ENCODE data around the gene PRAMEF6. TPM values are rescaled to one million over a fixed set of nuclear protein-coding genes. Genes with fewer than 3 reads are reported as not detected.
"Not testable (repeated sequence)": the region's sequence is repeated elsewhere in the genome, so short reads cannot be mapped to it uniquely, and the experiment has no call there.

The PRAMEF6 gene
- total RNA-seq (not detected), polyA plus RNA-seq (not detected)
- long read RNA-seq, donor 1, result 0 reads
- long read RNA-seq, donor 2, result 0 reads

GRCh38 chr1:12947480-12947879 is at the start of gene PRAMEF6:
Gene PRAMEF6 (minus strand): TSS chr1:12947580. CDS start chr1:12942518, 5,062 bp downstream.
- ATAC-seq, result not testable (repeated sequence)

GRCh38 chr1:12924368-12924767 is 23.0 kb downstream of the PRAMEF6 start:
- ATAC-seq; H3K4me1 ChIP-seq; intact Hi-C loops (cut with DNase I); DNase-seq; H3K27me3 ChIP-seq (ENCODE audit: insufficient read depth in 3 of 3, low read length in 2 of 3); H3K9me3 ChIP-seq; H3K27ac ChIP-seq; H3K4me3 ChIP-seq; H3K36me3 ChIP-seq (ENCODE audit: insufficient read depth in 1 of 2, low read depth in 1 of 2): not testable (repeated sequence)
- WGBS, 3 donors, result 10 to 37% (median 33%) methylated on average over 1 to 3 of the region's 5 CpGs

More at GRCh38 chr1:12947480-12947879, at the start of gene PRAMEF6:
- H3K27ac ChIP-seq; intact Hi-C loops (cut with DNase I); H3K4me1 ChIP-seq; H3K4me3 ChIP-seq; DNase-seq; H3K36me3 ChIP-seq (ENCODE audit: insufficient read depth in 1 of 2, low read depth in 1 of 2); H3K27me3 ChIP-seq (ENCODE audit: insufficient read depth in 3 of 3, low read length in 2 of 3); H3K9me3 ChIP-seq: not testable (repeated sequence)
- whole genome bisulfite sequencing, 3 donors, result 79 to 92% (median 88%) methylated on average over 2 of the region's 4 CpGs

- H3K36me3 ChIP-seq (ENCODE audit: insufficient read depth in 1 of 2, low read depth in 1 of 2); H3K27ac ChIP-seq; H3K4me3 ChIP-seq; intact Hi-C loops (cut with DNase I); DNase-seq; H3K4me1 ChIP-seq; ATAC-seq; H3K9me3 ChIP-seq; H3K27me3 ChIP-seq (ENCODE audit: insufficient read depth in 3 of 3, low read length in 2 of 3): not testable (repeated sequence)
- 61 to 63% (median 63%) methylated on average over 2 of the region's 2 CpGs for WGBS, 3 donors
Measured at GRCh38 chr1:12921749-12922148, 25.6 kb downstream of the PRAMEF6 start.

- DNase-seq; ATAC-seq; H3K27me3 ChIP-seq (ENCODE audit: insufficient read depth in 3 of 3, low read length in 2 of 3); H3K27ac ChIP-seq; H3K4me1 ChIP-seq; H3K9me3 ChIP-seq; intact Hi-C loops (cut with DNase I); H3K4me3 ChIP-seq; H3K36me3 ChIP-seq (ENCODE audit: insufficient read depth in 1 of 2, low read depth in 1 of 2): not testable (repeated sequence)
- WGBS, 3 donors, result no CpG with 5 or more reads among the region's 1 CpG
Measured at GRCh38 chr1:12916310-12916709, 31.1 kb downstream of the PRAMEF6 start, which contains the start of gene PRAMEF7. Gene PRAMEF7 (plus strand): TSS chr1:12916610. CDS start chr1:12917693, 1,083 bp downstream.

- whole genome bisulfite sequencing, 3 donors, result 42 to 80% (median 70%) methylated on average over 2 to 4 of the region's 5 CpGs
- intact Hi-C loops (cut with DNase I), result not testable (repeated sequence)
Measured at GRCh38 chr1:12903793-12904572, 43.4 kb downstream of the PRAMEF6 start.

GRCh38 chr1:12899186-12899585 is 48.2 kb downstream of the PRAMEF6 start:
- H3K27me3 ChIP-seq (ENCODE audit: insufficient read depth in 3 of 3, low read length in 2 of 3); H3K9me3 ChIP-seq; DNase-seq; ATAC-seq; H3K27ac ChIP-seq; H3K4me3 ChIP-seq; H3K4me1 ChIP-seq; intact Hi-C loops (cut with DNase I); H3K36me3 ChIP-seq (ENCODE audit: insufficient read depth in 1 of 2, low read depth in 1 of 2): not testable (repeated sequence)

More at GRCh38 chr1:12903793-12904572, 43.4 kb downstream of the PRAMEF6 start:
- not testable (repeated sequence) for H3K4me1 ChIP-seq; H3K4me3 ChIP-seq; DNase-seq; ATAC-seq; H3K9me3 ChIP-seq; H3K36me3 ChIP-seq (ENCODE audit: insufficient read depth in 1 of 2, low read depth in 1 of 2); H3K27me3 ChIP-seq (ENCODE audit: insufficient read depth in 3 of 3, low read length in 2 of 3); H3K27ac ChIP-seq

GRCh38 chr1:12898170-12898569 is 49.2 kb downstream of the PRAMEF6 start, which contains the start of gene PRAMEF10:
Gene PRAMEF10 (minus strand): TSS chr1:12898270. CDS start chr1:12895847, 2,423 bp downstream.
- WGBS, 3 donors, result 50 to 89% methylated on average over 1 of the region's 1 CpG; no CpG with 5 or more reads in 1 of the 3 donors
- ATAC-seq; H3K36me3 ChIP-seq (ENCODE audit: insufficient read depth in 1 of 2, low read depth in 1 of 2); H3K27ac ChIP-seq; intact Hi-C loops (cut with DNase I); H3K27me3 ChIP-seq (ENCODE audit: insufficient read depth in 3 of 3, low read length in 2 of 3); H3K4me1 ChIP-seq; DNase-seq; H3K4me3 ChIP-seq; H3K9me3 ChIP-seq: not testable (repeated sequence)

Other genes starting within 250 kb of the PRAMEF6 start
- not detected for gene AADACL3, start 231.5 kb downstream of the PRAMEF6 start, total RNA-seq
- gene AADACL3, start 231.5 kb downstream of the PRAMEF6 start, polyA plus RNA-seq, result not detected
- gene CFAP107, start 201.4 kb downstream of the PRAMEF6 start, total RNA-seq, result not detected
- gene CFAP107, start 201.4 kb downstream of the PRAMEF6 start, polyA plus RNA-seq, result under 1 TPM in 1 of 3 donors, not detected in 2; 0.04 TPM
- gene PRAMEF12, start 173.8 kb downstream of the PRAMEF6 start, total RNA-seq, result not detected
- gene PRAMEF12, start 173.8 kb downstream of the PRAMEF6 start, polyA plus RNA-seq, result not detected
- gene PRAMEF1, start 156.2 kb downstream of the PRAMEF6 start, total RNA-seq, result not detected
- gene PRAMEF1, start 156.2 kb downstream of the PRAMEF6 start, polyA plus RNA-seq, result not detected
- gene PRAMEF11, start 116.2 kb downstream of the PRAMEF6 start, total RNA-seq, result not detected
- gene PRAMEF11, start 116.2 kb downstream of the PRAMEF6 start, polyA plus RNA-seq, result not detected
- gene HNRNPCL1, start 98.9 kb downstream of the PRAMEF6 start, total RNA-seq, result not detected
- not detected for gene HNRNPCL1, start 98.9 kb downstream of the PRAMEF6 start, polyA plus RNA-seq
- gene PRAMEF2, start 90.5 kb downstream of the PRAMEF6 start, total RNA-seq, result not detected
- not detected for gene PRAMEF2, start 90.5 kb downstream of the PRAMEF6 start, polyA plus RNA-seq
- gene PRAMEF4, start 61.4 kb downstream of the PRAMEF6 start, total RNA-seq, result not detected
- not detected for gene PRAMEF4, start 61.4 kb downstream of the PRAMEF6 start, polyA plus RNA-seq
- gene PRAMEF10, start 49.3 kb downstream of the PRAMEF6 start, total RNA-seq, result not detected
- gene PRAMEF10, start 49.3 kb downstream of the PRAMEF6 start, polyA plus RNA-seq, result not detected
- gene PRAMEF7, start 31.0 kb downstream of the PRAMEF6 start, total RNA-seq, result not detected
- gene PRAMEF7, start 31.0 kb downstream of the PRAMEF6 start, polyA plus RNA-seq, result not detected
- gene PRAMEF27, start 109.0 kb upstream of the PRAMEF6 start, total RNA-seq, result not detected
- gene PRAMEF27, start 109.0 kb upstream of the PRAMEF6 start, polyA plus RNA-seq, result not detected
- not detected for gene HNRNPCL3, start 113.2 kb upstream of the PRAMEF6 start, total RNA-seq
- gene HNRNPCL3, start 113.2 kb upstream of the PRAMEF6 start, polyA plus RNA-seq, result not detected
- not detected for gene PRAMEF25, start 123.2 kb upstream of the PRAMEF6 start, total RNA-seq
- not detected for gene PRAMEF25, start 123.2 kb upstream of the PRAMEF6 start, polyA plus RNA-seq
- not detected for gene HNRNPCL2, start 169.3 kb upstream of the PRAMEF6 start, total RNA-seq
- gene HNRNPCL2, start 169.3 kb upstream of the PRAMEF6 start, polyA plus RNA-seq, result not detected
- gene PRAMEF26, start 208.4 kb upstream of the PRAMEF6 start, total RNA-seq, result not detected
- not detected for gene PRAMEF26, start 208.4 kb upstream of the PRAMEF6 start, polyA plus RNA-seq
- not detected for gene HNRNPCL4, start 218.1 kb upstream of the PRAMEF6 start, total RNA-seq
- gene HNRNPCL4, start 218.1 kb upstream of the PRAMEF6 start, polyA plus RNA-seq, result not detected
- not detected for gene PRAMEF9, start 224.3 kb upstream of the PRAMEF6 start, total RNA-seq
- not detected for gene PRAMEF9, start 224.3 kb upstream of the PRAMEF6 start, polyA plus RNA-seq